Stimulated activated CD4-positive, alpha-beta T cell treated with anti-CD3 and anti-CD28 coated beads, TNF-alpha, amount 100 ng/mL, for 4 hours (primary cell): ENCODE results near the gene CALM3.
"Not testable (repeated sequence)": the region's sequence is repeated elsewhere in the genome, so short reads cannot be mapped to it uniquely, and the experiment has no call there.

Source experiments
- DNase-seq, 3 experiments: peaks; one replicate each; pipeline ENCODE4 v3.0.0-alpha.2; 2020; ENCODE audit warnings: low read depth in 3 of 3

CALM3 gene

DNA sequence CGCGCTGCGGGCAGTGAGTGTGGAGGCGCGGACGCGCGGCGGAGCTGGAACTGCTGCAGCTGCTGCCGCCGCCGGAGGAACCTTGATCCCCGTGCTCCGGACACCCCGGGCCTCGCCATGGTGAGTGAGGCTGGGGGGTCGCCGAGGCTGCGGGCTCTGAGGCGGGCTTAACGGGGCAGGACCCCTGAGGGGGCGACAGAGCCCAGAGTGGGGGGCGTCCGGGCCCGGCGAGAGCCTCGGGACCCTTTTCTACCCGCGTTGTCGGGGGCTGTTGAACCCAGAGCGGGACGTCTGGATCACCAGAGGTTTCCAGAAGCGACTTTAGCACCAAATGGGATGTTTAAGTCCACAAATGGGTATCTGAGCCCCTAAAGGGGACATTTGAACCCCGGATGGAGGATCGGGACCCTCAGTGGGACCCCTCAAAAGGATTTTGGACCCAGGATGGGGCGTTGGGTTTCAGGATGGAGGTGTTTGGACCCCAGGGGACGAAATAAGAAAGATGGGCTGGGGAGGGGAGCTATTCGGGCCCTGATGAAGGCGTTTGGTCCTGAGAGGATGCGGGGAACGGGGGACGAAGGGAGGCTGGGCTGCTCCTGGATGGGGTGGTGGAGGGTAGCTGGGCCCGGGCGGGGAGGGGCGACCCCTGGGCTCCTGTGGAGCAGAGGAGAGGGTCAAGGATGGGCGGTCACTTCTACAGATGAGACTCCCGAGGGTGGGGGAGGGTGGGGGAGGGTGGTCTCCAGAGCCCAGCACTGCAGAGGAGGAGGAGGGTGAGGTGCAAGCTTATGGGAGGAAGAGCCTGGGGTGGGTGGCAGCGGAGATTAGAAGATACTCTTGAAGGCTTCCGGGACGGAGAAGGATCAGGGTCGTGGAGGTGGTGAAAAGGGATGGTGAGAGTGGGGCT, at the start of gene CALM3:
Gene CALM3, plus strand, starts transcription at position 13 of the 907 bp plus-strand sequence. Its CDS starts 105 bp downstream, at position 118.
- DNase-seq, result no peak

- DNase-seq, result no peak
These were observed 48.2 kb upstream of the CALM3 start for GRCh38 chr19:46552891-46553290.

- no peak for DNase-seq
These were observed 47.0 kb upstream of the CALM3 start for GRCh38 chr19:46554161-46554560.

GRCh38 chr19:46555628-46556280, 45.4 kb upstream of the CALM3 start:
- DNase-seq, result no peak

- DNase-seq, result not testable (repeated sequence)
These were observed 44.7 kb upstream of the CALM3 start for GRCh38 chr19:46556471-46556870.

DNA sequence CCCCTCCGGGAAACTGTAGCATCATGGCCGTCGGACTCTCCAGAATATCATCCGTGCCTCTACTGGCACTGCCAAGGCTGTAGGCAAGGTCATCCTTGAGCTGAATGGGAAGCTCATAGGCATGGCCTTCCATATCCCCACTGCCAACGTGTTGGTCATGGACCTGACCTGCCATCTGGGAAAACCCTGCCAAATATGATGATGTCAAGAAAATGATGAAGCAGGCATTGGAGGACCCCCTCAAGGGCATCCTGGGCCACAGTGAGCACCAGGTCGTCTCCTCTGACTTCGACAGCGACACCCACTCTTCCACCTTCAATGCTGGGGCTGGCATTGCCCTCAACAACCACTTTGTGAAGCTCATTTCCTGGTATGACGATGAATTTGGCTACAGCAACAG, 41.9 kb upstream of the CALM3 start:
- DNase-seq, result no peak

- DNase-seq, result not testable (repeated sequence)
These were observed 41.5 kb upstream of the CALM3 start for GRCh38 chr19:46559675-46560074.

- DNase-seq, result no peak
These were observed 36.4 kb upstream of the CALM3 start for GRCh38 chr19:46564701-46565100.

GRCh38 chr19:46571495-46571894, 29.6 kb upstream of the CALM3 start:
- DNase-seq, result no peak

- DNase-seq, result no peak
These were observed 27.2 kb upstream of the CALM3 start for GRCh38 chr19:46573679-46574498.

DNA sequence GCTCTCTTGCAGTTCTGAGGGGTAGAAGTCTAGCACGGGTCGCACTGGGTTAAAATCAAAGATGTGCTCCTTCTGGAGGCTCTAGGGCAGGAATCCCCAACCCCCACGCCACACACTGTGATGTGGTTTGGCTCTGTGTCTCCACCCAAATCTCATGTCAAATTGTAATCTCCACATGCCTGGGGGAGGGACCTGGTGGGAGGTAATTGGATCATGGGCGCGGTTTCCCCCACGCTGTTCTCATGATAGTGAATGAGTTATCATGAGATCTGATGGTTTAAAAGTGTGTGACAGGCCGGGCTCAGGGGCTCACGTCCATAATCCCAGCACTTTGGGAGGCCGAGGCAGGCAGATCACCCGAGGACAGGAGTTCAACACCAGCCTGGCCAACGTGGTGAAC, 26.6 kb upstream of the CALM3 start:
- DNase-seq, result peak; percentile 7 to 18 (median 8)

GRCh38 chr19:46578450-46578849, 22.7 kb upstream of the CALM3 start:
- DNase-seq, result no peak

DNA sequence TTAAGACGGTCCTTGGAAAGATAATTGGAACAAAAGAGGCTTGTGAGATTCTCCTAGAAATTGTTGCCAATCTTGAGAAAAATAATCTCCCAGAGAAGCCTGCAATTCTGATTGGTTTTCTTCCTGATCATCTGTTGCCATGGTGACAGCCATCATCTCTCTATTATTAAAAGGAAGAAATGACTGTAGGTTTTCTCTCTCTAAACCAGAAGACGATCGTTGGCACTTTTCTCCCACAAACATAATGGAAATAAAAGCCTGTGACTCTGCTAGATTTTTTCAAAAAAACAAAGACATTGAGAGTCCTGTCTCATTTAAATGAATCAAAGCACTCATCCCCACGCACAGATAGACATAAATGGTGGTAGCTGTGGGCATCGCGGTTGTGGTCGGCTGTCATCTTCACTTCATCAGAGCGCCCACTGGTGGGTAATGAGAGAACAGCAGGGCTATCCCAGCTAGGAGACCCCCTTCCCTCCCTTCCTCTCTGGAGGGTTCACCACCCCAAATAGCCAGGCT, 21.7 kb upstream of the CALM3 start:
- DNase-seq, result no peak

DNA sequence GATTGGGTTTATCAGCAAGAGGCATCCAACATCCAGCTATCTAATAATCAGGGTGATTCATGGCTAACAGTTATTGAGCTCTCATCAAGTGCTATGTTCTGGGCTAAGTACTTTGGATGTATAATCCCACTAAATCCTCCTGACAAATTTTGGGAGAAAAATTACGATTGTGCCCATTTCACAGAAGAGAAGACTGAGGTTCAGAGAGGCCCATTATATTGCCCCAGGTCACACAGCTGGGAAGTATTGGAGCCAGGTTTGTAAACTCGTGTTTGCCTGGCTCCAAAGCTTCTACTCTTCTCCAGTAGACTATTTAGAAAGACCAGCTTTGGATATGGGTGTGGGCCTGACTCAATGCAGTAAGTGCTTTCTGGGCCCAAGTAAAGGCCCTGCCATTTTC, 20.9 kb upstream of the CALM3 start:
- no peak for DNase-seq

- DNase-seq, result no peak
These were observed 15.6 kb upstream of the CALM3 start for GRCh38 chr19:46585539-46585938.

DNA sequence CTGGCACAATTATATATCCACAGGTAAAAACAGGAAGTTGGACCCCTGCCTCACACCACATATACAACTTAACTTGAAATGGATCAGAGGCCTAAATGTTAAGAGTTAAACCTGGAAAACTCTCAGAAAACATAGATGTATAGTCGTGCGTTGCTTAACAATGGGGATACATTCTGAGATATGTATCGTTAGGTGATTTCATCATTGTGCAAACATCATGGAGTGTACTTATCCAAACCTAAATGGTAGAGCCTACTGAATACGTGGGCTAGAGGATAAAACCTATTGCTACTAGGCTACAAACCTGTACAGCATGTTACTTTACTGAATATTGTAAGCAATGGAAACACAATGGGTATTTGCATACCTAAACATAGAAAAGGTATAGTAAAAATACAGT, 14.8 kb upstream of the CALM3 start:
- DNase-seq, result no peak

DNA sequence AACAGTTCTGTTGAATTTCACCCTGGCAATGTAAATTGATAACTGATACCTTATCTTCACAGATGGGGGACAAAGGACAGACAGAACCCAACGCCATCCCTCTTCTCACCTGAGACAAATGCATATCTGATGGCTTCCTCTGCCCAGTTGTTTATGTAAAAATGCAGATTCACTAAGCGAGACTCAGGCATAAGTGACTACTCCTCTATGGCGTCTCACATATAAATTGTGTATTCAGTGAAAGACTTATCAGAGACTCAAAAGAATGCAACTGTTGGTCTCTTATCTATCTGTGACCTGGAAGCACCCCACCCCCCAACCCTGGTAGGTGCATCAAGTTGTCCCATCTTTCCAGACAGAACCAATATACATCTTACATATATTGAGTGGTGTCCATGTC, 13.3 kb upstream of the CALM3 start:
- DNase-seq, result no peak

DNA sequence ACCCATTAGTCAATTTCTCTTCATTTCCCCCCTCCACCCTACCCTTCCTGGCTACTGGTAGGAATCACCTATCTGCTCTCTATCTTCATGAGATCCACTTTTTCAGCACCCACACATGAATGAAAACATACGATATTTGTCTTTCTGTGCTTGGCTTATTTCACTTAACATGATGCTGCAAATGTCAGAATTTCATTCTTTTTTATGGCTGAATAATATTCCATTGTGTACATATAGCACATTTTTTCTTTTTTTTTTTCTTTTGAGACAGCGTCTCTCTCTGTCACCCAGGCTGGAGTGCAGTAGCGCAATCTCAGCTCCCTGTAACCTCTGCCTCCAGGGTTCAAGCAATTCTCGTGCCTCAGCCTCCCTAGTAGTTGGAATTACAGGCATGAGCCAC, 9.9 kb upstream of the CALM3 start:
- DNase-seq, result no peak

GRCh38 chr19:46591870-46592269, 9.3 kb upstream of the CALM3 start:
- no peak for DNase-seq

GRCh38 chr19:46596008-46596407, 5.1 kb upstream of the CALM3 start:
- no peak for DNase-seq

- DNase-seq, result no peak
These were observed 2.7 kb upstream of the CALM3 start for GRCh38 chr19:46598372-46598917.
